ENCODE measurements around the gene C3orf52.

Gene C3orf52

DNA sequence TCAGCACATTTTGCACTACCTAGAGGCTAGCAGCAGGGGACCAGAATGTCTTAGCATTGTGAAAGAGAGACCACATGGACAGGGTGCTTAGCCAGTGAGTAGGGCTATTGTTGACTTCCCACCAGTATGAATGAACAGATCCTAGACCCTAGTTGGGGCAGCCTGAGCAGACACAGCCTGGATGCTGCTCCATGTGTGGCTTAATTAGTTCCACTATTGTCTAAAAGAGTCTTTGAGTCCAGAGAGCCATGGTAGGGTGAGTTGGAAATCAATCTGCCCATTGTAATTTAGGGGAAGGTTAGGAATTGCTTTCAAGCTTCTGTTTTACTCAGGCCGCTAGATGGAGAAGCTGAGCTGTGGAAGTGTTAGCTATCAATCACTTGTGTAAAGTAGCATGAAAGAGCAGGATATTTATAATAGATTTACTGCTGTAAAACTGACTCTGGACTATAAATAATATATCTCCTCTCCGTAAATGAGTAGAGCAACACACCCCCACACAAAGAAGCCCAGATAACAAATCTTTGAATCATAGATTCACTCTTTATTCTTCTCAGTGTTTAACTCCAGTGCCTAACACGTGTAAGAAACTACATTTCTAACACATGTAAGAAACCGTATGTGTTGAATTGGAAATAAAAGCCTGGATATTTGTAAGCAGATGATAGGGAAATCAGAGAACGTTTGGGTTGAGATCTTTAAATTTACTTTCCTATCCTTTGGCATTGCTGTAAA, 50.9 kb downstream of the C3orf52 start:
- no peak for DNase-seq (ENCODE audit: low read depth)

GRCh38 chr3:112137781-112138180, 51.6 kb downstream of the C3orf52 start:
- DNase-seq (ENCODE audit: low read depth): no peak

GRCh38 chr3:112138219-112138969, 52.2 kb downstream of the C3orf52 start:
- DNase-seq (ENCODE audit: low read depth): no peak

DNA sequence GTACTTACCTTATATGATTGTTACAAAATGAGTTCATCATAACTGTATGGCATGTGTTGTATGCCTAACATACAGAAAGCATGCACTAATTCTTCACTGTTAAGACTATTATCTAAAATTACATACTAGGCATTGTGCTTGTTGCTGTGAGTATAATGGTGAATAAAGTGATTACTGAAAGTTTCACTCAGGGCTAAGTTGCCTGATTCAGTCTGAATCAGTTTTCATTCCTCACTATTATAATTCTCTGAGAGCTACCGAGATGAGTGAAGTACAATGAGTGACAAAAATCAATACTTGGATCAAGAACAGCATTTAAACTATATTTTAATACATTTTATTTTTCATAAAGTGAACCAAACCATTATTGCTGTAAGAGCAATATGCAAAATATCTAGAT, 54.4 kb downstream of the C3orf52 start:
- DNase-seq (ENCODE audit: low read depth): no peak

GRCh38 chr3:112141293-112141692, 55.1 kb downstream of the C3orf52 start:
- DNase-seq (ENCODE audit: low read depth): no peak

- no peak for DNase-seq (ENCODE audit: low read depth)
Observed at GRCh38 chr3:112143251-112143650, 57.1 kb downstream of the C3orf52 start.

DNA sequence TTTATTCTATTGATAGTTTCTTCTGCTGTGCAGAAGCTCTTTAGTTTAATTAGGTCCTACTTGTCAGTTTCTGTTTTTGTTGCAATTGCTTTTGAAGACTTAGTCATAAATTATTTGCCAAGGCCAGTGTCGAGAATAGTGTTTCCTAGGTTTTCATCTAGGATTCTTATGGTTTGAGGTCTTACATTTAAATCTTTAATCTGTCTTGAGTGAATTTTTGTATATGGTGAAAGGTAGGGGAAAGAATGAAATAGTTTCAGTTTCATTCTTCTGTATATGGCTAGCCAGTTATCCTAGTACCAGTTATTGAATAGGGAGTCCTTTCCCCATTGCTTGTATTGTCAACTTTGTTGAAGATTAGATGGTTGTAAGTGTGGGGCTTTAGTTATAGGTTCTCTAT, 57.5 kb downstream of the C3orf52 start:
- no peak for DNase-seq (ENCODE audit: low read depth)

GRCh38 chr3:112149136-112149535, 62.9 kb downstream of the C3orf52 start:
- DNase-seq (ENCODE audit: low read depth): no peak

DNA sequence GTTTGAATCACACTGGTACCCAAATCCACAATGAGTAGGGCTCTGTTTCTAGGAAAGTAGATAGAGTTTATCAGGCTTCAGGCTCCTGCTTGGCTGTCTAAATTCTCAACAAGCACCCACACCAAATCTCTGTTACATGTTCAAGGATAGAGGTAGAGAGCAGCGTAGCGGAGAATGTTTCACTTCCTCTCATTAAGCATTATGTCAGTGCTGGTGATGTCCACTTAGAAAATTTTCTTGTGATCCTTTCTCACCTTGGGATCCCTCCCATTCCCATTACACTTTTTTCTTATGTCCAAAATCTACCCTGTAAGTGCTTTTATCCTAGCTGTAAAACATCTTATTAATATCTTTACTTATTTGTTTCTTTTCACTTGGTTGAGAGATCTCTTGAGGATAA, 81.6 kb downstream of the C3orf52 start:
- DNase-seq (ENCODE audit: low read depth): no peak

All from GM04504 (cell line).